ENCODE data around the gene ATP6AP1. TPM values are rescaled to one million over a fixed set of nuclear protein-coding genes. Genes with fewer than 3 reads are reported as not detected.

ATP6AP1 gene
- total RNA-seq, 1 donor from 2014 or later = 153 TPM

DNA sequence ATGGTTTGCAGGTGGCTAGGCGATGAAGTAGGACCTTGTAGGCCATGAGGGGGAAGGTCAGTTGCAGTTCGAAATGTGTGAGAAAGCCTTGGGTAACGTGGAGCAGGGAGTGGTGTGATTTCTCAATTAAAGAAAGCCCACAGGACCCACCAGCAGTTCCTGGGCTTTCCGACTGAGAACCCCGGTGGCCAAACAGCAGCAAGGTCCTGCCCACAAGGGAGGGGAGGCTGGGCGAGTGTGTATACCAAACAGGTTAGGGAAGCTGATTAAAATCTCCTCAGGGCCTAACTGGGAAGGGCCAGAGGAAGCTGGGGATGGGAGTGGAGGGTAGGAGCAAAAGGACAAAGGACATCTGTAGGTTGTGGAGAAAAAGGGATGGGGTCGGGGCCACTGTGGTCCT, 2.4 kb downstream of the ATP6AP1 start:
- no peak overlapping the region for H3K27ac ChIP-seq (ENCODE audit: low read depth, low read length)
- H3K4me1 ChIP-seq (ENCODE audit: insufficient read depth, low read length) = no peaks in the 10 kb centered on the region
- H2AFZ ChIP-seq (ENCODE audit: low read depth, low read length) = no peak overlapping the region
- no peak overlapping the region for H3K27ac Mint-ChIP-seq (ENCODE audit: unreplicated experiment)
- H4K20me1 ChIP-seq (ENCODE audit: insufficient read depth, low read length) = peaks cover 21% of the 10 kb centered on the region
- H3K27me3 Mint-ChIP-seq (ENCODE audit: low read depth, unreplicated experiment) = no peaks in the 10 kb centered on the region
- peak overlapping the region; percentile 50 for H3K4me3 Mint-ChIP-seq (ENCODE audit: unreplicated experiment)
- H3K9me3 ChIP-seq (ENCODE audit: insufficient read depth, low read depth, low read length) = no peaks in the 10 kb centered on the region
- H3K4me1 Mint-ChIP-seq (ENCODE audit: low read depth, unreplicated experiment) = peaks cover 16% of the 10 kb centered on the region
- peaks cover 29% of the 10 kb centered on the region for H3K79me2 ChIP-seq (ENCODE audit: insufficient read depth, low read length)
- no peak for TF ChIP-seq EZH2 (IDR thresholded peaks at IDR 0.05; ENCODE audit: insufficient read depth, low read length)
- DNase-seq (ENCODE audit: low read depth) (no peak), FAIRE-seq (no peak)
- no peaks in the 10 kb centered on the region for H3K9me3 Mint-ChIP-seq (ENCODE audit: unreplicated experiment)
- H3K36me3 Mint-ChIP-seq (ENCODE audit: low read depth, unreplicated experiment) = no peaks in the 10 kb centered on the region
- H3K9ac ChIP-seq (ENCODE audit: low read length) = no peak overlapping the region
- H3K4me3 ChIP-seq (ENCODE audit: insufficient read depth, low read depth, low read length) = no peak overlapping the region
- no peaks in the 10 kb centered on the region for H3K36me3 ChIP-seq (ENCODE audit: insufficient read depth, low read length)
- H3K4me2 ChIP-seq (ENCODE audit: low read length) = no peak overlapping the region
- no peaks in the 10 kb centered on the region for H3K27me3 ChIP-seq (ENCODE audit: insufficient read depth, low read length)

DNA sequence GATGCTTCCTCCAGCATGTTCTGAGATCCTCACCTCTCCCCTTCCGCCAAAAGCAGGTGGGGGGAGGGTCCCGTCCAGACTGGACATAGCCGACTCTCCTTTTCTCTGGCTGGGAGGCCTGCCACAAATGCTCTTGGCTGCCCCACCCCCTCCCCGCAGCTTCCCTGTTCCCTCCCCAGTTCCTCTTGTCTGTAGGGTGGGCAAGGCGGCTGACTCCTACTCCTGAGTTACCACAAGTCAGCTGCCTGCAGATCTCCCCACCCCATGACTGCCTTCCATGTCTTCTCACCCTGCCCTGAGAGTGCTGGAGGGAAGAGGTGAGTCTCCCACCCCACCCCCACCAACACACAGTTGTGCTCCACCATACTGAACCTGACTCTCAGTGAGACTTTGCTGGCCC, 2.9 kb downstream of the ATP6AP1 start:
- H3K4me1 ChIP-seq (ENCODE audit: insufficient read depth, low read length) = no peaks in the 10 kb centered on the region
- no peaks in the 10 kb centered on the region for H3K27me3 ChIP-seq (ENCODE audit: insufficient read depth, low read length)
- no peak for TF ChIP-seq EZH2 (IDR thresholded peaks at IDR 0.05; ENCODE audit: insufficient read depth, low read length)
- TF ChIP-seq, protein P1, sequence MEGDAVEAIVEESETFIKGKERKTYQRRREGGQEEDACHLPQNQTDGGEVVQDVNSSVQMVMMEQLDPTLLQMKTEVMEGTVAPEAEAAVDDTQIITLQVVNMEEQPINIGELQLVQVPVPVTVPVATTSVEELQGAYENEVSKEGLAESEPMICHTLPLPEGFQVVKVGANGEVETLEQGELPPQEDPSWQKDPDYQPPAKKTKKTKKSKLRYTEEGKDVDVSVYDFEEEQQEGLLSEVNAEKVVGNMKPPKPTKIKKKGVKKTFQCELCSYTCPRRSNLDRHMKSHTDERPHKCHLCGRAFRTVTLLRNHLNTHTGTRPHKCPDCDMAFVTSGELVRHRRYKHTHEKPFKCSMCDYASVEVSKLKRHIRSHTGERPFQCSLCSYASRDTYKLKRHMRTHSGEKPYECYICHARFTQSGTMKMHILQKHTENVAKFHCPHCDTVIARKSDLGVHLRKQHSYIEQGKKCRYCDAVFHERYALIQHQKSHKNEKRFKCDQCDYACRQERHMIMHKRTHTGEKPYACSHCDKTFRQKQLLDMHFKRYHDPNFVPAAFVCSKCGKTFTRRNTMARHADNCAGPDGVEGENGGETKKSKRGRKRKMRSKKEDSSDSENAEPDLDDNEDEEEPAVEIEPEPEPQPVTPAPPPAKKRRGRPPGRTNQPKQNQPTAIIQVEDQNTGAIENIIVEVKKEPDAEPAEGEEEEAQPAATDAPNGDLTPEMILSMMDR (IDR thresholded peaks at IDR 0.05; ENCODE audit: insufficient read depth, low read depth, low read length) = no peak
- H3K79me2 ChIP-seq (ENCODE audit: insufficient read depth, low read length) = peaks cover 29% of the 10 kb centered on the region
- H3K4me2 ChIP-seq (ENCODE audit: low read length) = no peak overlapping the region
- Mint-ChIP-seq H3K4me1 (ENCODE audit: low read depth, unreplicated experiment) (peaks cover 16% of the 10 kb centered on the region), H3K4me3 (ENCODE audit: unreplicated experiment) (no peak overlapping the region), H3K36me3 (ENCODE audit: low read depth, unreplicated experiment) (no peaks in the 10 kb centered on the region), H3K27me3 (ENCODE audit: low read depth, unreplicated experiment) (no peaks in the 10 kb centered on the region), H3K27ac (ENCODE audit: unreplicated experiment) (no peak overlapping the region), H3K9me3 (ENCODE audit: unreplicated experiment) (no peaks in the 10 kb centered on the region)
- H3K27ac ChIP-seq (ENCODE audit: low read depth, low read length) = no peak overlapping the region
- H3K9ac ChIP-seq (ENCODE audit: low read length) = no peak overlapping the region
- no peak for DNase-seq (ENCODE audit: low read depth)
- no peak overlapping the region for H3K4me3 ChIP-seq (ENCODE audit: insufficient read depth, low read depth, low read length)
- no peaks in the 10 kb centered on the region for H3K36me3 ChIP-seq (ENCODE audit: insufficient read depth, low read length)
- no peaks in the 10 kb centered on the region for H3K9me3 ChIP-seq (ENCODE audit: insufficient read depth, low read depth, low read length)
- H2AFZ ChIP-seq (ENCODE audit: low read depth, low read length) = no peak overlapping the region
- FAIRE-seq = no peak
- peaks cover 21% of the 10 kb centered on the region for H4K20me1 ChIP-seq (ENCODE audit: insufficient read depth, low read length)

DNA sequence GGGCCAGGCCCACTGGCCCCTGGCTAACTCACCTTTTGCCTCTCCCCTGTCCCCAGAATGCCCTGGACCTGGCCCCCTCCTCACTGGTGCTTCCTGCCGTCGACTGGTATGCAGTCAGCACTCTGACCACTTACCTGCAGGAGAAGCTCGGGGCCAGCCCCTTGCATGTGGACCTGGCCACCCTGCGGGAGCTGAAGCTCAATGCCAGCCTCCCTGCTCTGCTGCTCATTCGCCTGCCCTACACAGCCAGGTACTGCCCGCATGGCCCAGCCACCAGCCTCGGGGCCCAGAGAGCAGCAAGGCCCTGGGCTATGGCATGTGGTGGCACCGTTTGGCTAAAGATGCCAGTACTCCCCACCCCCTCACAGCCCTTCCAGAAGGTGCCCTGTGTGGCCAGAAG, 3.7 kb downstream of the ATP6AP1 start:
- Mint-ChIP-seq H3K27me3 (ENCODE audit: low read depth, unreplicated experiment) (no peaks in the 10 kb centered on the region), H3K4me3 (ENCODE audit: unreplicated experiment) (peak overlapping the region; percentile 8), H3K9me3 (ENCODE audit: unreplicated experiment) (no peaks in the 10 kb centered on the region), H3K4me1 (ENCODE audit: low read depth, unreplicated experiment) (peaks cover 16% of the 10 kb centered on the region), H3K27ac (ENCODE audit: unreplicated experiment) (no peak overlapping the region), H3K36me3 (ENCODE audit: low read depth, unreplicated experiment) (no peaks in the 10 kb centered on the region)
- TF ChIP-seq EZH2 (IDR thresholded peaks at IDR 0.05; ENCODE audit: insufficient read depth, low read length) = no peak
- TF ChIP-seq, protein P1 (IDR thresholded peaks at IDR 0.05; ENCODE audit: insufficient read depth, low read depth, low read length) = no peak
- no peak for FAIRE-seq
- Histone ChIP-seq H3K27ac (ENCODE audit: low read depth, low read length) (no peak overlapping the region), H3K4me1 (ENCODE audit: insufficient read depth, low read length) (no peaks in the 10 kb centered on the region), H3K79me2 (ENCODE audit: insufficient read depth, low read length) (peaks cover 32% of the 10 kb centered on the region), H3K9ac (ENCODE audit: low read length) (no peak overlapping the region), H3K9me3 (ENCODE audit: insufficient read depth, low read depth, low read length) (no peaks in the 10 kb centered on the region), H3K4me2 (ENCODE audit: low read length) (no peak overlapping the region), H3K36me3 (ENCODE audit: insufficient read depth, low read length) (no peaks in the 10 kb centered on the region), H4K20me1 (ENCODE audit: insufficient read depth, low read length) (peaks cover 21% of the 10 kb centered on the region), H2AFZ (ENCODE audit: low read depth, low read length) (no peak overlapping the region), H3K27me3 (ENCODE audit: insufficient read depth, low read length) (no peaks in the 10 kb centered on the region), H3K4me3 (ENCODE audit: insufficient read depth, low read depth, low read length) (no peak overlapping the region)
- no peak for DNase-seq (ENCODE audit: low read depth)
